Measurements from ENCODE around the gene MSI2.

Gene MSI2

DNA sequence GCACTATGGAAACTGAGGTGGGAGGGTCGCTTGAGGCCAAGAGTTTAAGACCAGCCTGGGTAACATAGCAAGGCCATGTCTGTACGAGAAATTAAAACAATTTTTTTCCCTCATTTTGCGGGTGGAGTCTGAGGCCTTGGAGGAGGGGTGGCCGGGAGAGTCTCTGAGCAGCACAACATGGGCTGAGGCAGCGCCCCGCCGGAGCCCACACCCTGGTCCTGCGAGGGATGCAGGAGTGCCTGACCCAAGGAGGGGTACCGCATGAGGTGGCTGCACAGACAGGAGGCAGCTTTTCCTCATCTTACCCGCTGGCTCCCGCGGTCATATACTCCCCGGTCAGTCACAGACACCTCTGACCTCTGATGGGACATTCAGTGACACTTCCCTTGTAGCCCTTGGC lies 67.7 kb downstream of the MSI2 start:
- DNase-seq, result no peak

DNA sequence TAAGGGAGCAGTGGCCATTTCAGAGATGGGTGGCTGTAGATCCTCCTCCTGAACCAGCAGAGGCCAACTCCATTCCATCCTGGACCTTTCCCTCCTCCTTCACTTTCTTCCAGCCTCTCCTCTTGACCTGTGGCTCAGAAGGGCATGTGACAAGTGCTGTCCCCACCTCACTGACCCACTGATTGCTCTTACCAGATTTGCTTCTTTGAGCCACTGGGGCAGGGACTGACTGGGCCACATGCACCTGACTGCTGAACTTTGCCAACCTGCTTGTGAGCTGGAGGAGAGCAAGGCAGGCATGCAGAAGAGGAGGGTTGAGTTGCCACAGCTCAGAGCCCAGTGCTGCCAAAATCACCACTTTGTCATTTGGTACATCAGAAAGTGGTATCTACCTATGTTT lies 68.3 kb downstream of the MSI2 start:
- DNase-seq, result no peak

DNA sequence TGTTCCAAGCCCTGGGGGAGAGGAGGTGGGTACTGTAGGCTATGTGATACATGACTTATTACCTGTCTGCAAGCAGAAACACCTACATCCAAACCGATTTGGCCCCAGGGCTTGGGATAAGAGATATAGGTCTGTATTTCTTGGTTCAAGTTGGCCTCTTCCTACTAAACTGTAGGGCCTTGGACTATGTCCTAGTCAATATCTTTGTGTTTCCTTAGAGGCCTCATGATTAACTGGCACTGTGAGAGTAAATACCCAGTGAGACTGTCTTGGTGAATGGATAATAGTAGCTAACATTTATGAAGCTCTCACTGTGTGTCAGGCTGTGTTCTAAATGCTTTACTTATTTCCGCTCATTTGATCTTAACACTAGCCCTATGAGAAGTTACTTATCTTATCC lies 70.0 kb downstream of the MSI2 start:
- no peak for DNase-seq

DNA sequence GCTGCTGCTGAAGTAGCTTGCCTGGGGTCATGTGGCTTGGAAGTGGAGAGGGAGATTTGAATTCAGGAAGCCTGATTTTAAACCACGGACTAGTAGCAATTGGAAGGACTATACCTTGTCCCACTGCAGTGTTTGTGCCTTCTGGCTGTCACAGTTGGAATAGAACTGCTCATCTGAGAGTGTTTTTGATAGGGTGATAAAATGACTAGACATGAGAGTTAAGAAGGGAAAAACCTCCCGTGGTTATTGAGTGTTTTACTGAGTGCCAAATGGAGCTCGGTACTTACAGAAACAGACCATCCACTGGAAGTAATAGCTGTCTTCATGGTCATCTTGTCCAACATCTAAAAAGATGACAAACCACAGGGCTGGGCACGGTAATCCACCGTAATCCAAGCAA lies 70.4 kb downstream of the MSI2 start:
- no peak for DNase-seq

- no peak for DNase-seq
Observed at GRCh38 chr17:57327176-57327970, 71.0 kb downstream of the MSI2 start.

GRCh38 chr17:57328109-57328882 lies 72.0 kb downstream of the MSI2 start:
- DNase-seq, result no peak

GRCh38 chr17:57329380-57330214 lies 73.3 kb downstream of the MSI2 start:
- DNase-seq, result no peak

GRCh38 chr17:57330587-57330986 lies 74.3 kb downstream of the MSI2 start:
- no peak for DNase-seq

- no peak for DNase-seq
Observed at GRCh38 chr17:57331423-57331822, 75.1 kb downstream of the MSI2 start.

GRCh38 chr17:57332501-57332900 lies 76.2 kb downstream of the MSI2 start:
- no peak for DNase-seq

- no peak for DNase-seq
Observed at GRCh38 chr17:57335195-57335792, 79.0 kb downstream of the MSI2 start.

DNA sequence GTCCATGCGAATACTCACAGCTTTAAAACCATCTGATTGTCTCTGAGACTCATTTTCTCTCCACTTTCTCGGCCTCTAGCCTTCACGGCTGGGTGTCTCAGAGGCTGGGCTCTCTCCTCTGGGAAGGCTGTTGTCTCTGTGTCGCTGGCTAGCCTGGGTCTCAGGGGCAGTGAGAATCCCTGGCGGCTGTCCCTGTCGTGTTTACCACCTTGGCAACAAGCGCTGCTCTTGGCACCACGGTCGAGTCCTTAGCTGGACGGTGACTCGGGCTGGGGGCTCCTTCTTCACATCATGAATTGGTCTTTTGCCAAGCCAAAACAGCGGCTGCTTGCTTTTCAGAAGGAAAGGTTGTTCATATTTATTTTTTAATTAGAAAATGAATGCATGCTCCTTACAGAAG lies 81.1 kb downstream of the MSI2 start:
- DNase-seq, result no peak

DNA sequence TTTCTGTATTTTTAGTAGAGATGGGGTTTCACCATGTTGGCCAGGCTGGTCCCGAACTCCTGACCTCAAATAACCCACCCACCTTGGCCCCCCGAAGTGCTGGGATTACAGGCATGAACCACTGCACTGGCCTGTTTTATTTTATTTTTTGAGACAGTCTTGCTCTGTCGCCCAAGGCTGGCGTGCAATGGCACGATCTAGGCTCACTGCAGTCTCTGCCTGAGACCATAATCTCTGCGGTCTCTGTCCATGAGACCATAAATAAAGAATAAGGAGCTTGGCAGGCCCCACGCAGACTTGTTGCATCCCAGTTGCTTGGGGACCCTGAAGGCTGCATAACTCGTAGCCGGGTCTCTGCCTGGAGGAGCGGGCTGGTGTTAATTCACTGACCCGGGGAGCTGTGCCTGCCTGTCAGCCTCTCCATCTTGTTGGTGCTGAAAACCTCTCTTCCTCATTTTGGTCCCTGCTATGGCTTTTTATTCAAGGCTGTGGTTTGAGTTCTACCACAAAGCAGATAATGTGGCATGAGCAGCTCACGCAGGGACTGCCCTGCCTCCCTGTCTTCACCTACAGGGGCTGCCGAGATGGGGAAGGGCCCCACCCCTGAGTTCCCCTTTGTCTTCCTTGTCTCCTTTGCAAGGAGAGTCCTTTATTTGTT lies 82.1 kb downstream of the MSI2 start:
- no peak for DNase-seq

DNA sequence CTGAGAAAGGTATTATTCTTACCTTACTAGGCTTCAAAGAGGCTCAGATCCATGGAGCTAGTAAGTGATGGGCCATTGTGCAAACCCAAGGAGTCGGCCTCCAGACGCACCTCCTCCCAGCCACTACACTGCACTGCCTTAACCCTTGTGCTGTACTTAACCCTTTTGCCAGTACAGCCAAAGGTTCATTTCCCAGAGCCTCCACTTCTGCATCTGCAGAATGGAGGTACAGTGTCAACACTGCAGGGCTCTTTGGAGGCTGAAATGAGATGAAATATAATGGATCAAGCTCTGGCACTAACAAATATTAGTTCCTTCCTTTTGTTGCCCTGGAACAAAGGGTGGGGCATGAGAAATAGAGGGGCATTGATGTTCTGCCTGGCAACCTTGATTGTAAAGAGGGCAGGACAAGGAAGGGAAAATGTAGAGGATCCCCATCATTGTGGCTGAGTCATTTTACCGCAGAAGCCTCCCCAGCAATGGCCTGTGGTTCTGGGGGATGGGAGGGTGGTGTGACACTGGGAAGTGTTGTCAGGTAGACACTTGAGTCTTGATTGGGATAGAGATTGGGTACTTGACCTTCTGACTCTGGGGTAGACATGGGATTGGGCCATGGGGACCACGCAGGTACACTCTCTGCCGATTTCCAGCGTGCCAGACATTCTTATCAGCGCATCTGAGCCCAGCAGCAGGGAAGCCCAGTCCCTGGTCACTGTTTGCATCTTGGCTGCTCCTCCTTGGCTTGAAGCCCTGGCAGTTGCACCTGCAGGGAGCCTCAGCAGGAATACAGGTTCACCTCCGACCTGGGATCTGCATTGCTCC lies 84.0 kb downstream of the MSI2 start:
- DNase-seq, result no peak

GRCh38 chr17:57341611-57342540 lies 85.6 kb downstream of the MSI2 start:
- DNase-seq, result no peak

- no peak for DNase-seq
Observed at GRCh38 chr17:57342963-57343589, 86.8 kb downstream of the MSI2 start.

GRCh38 chr17:57343717-57344116 lies 87.4 kb downstream of the MSI2 start:
- DNase-seq, result no peak

- DNase-seq, result no peak
Observed at GRCh38 chr17:57344261-57344660, 87.9 kb downstream of the MSI2 start.

DNA sequence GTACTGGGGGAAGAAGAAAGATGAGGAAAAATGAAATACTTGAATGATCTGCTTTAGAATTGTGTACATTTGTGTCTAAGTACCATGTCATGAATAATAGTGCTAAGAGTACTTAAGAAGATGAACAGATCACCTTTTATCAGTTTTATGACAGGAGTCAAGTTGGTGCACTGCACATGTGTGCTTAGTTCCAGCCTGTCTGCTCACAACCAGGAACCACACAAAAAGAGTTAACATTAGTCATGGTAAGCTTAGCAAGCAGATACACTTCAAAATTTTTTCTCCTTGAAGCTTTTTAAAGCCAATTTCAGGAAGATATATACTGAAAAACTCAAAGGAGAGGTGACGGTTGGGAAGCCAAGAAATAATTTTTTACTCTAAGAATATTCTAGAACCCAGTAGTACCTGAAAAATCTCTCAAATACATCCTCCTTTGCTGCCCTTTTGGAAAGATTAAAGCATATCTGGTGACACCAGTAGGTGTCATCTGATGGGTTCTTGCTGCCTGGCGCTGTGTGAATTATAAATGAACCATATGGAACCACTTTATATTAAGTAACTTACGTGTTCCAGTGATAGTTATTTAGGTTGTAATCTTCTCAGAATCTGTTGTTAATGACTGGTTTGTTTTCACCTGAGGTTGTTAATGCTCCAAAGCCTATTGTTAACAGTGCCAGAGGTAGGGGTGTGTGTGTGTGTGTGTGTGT lies 93.4 kb downstream of the MSI2 start:
- no peak for DNase-seq

All from CD4-positive, alpha-beta T cell treated with Interleukin-15 for 1 hour (primary cell).